Gastrocnemius medialis (tissue), 4 donors: ENCODE measurements around the gene PLA2G6.

Experiments
- POLR2A ChIP-seq, 2 donors: fragments of 450-650 bp; IDR thresholded peaks; one replicate each; pipeline ENCODE4 v1.6.1; 2017; ENCODE audit warnings: antibody characterized with exemption in 2 of 2, mild to moderate bottlenecking in 2 of 2, moderate library complexity in 2 of 2
- TF ChIP-seq, protein P1 (sequence below), 5 experiments: fragments of 450-650 bp in 3 of 5; fragments of 200-600 bp in 2 of 5; sonication (generic) in 2 of 5; IDR thresholded peaks in 4 of 5; conservative IDR thresholded peaks in 1 of 5; 1 replicate in 4 of 5; 2 replicates in 1 of 5; pipeline ENCODE4 v1.5.1; 2016 to 2019; ENCODE audit warnings: antibody characterized with exemption in 5 of 5, mild to moderate bottlenecking in 3 of 5, moderate library complexity in 3 of 5

GRCh38 chr22:38213990-38214301 is 32.3 kb upstream of the PLA2G6 start:
- TF ChIP-seq, protein P1, sequence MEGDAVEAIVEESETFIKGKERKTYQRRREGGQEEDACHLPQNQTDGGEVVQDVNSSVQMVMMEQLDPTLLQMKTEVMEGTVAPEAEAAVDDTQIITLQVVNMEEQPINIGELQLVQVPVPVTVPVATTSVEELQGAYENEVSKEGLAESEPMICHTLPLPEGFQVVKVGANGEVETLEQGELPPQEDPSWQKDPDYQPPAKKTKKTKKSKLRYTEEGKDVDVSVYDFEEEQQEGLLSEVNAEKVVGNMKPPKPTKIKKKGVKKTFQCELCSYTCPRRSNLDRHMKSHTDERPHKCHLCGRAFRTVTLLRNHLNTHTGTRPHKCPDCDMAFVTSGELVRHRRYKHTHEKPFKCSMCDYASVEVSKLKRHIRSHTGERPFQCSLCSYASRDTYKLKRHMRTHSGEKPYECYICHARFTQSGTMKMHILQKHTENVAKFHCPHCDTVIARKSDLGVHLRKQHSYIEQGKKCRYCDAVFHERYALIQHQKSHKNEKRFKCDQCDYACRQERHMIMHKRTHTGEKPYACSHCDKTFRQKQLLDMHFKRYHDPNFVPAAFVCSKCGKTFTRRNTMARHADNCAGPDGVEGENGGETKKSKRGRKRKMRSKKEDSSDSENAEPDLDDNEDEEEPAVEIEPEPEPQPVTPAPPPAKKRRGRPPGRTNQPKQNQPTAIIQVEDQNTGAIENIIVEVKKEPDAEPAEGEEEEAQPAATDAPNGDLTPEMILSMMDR (IDR thresholded peaks at IDR 0.05 in 4 of 5, conservative IDR thresholded peaks at IDR 0.05 in 1 of 5), result no peak
- TF ChIP-seq POLR2A (IDR thresholded peaks at IDR 0.05), result no peak
